ENCODE results near the gene SCN5A.

SCN5A gene

GRCh38 chr3:38551026-38551832, 98.3 kb downstream of the SCN5A start:
- FAIRE-seq, result no peak
- DNase-seq (ENCODE audit: insufficient read length), result no peak
- no peak for TF ChIP-seq TAF1 (IDR thresholded peaks at IDR 0.05; ENCODE audit: borderline replicate concordance, low read depth, low read length)
- TF ChIP-seq POLR2AphosphoS5 (IDR thresholded peaks at IDR 0.05; ENCODE audit: low read depth, low read length), result no peak
- no peak for TF ChIP-seq POLR2A (IDR thresholded peaks at IDR 0.05; ENCODE audit: low read depth, low read length)

- no peak for FAIRE-seq
- TF ChIP-seq POLR2AphosphoS5 (IDR thresholded peaks at IDR 0.05; ENCODE audit: low read depth, low read length), result no peak
- no peak for TF ChIP-seq TAF1 (IDR thresholded peaks at IDR 0.05; ENCODE audit: borderline replicate concordance, low read depth, low read length)
- TF ChIP-seq POLR2A (IDR thresholded peaks at IDR 0.05; ENCODE audit: low read depth, low read length), result no peak
- no peak for DNase-seq (ENCODE audit: insufficient read length)
Observed at GRCh38 chr3:38549957-38550840, 99.3 kb downstream of the SCN5A start.

- no peak for DNase-seq (ENCODE audit: insufficient read length)
- no peak for TF ChIP-seq POLR2AphosphoS5 (IDR thresholded peaks at IDR 0.05; ENCODE audit: low read depth, low read length)
- TF ChIP-seq POLR2A (IDR thresholded peaks at IDR 0.05; ENCODE audit: low read depth, low read length), result no peak
- TF ChIP-seq TAF1 (IDR thresholded peaks at IDR 0.05; ENCODE audit: borderline replicate concordance, low read depth, low read length), result no peak
- FAIRE-seq, result no peak
Observed at GRCh38 chr3:38549486-38549885, 100.0 kb downstream of the SCN5A start.

- TF ChIP-seq POLR2A (IDR thresholded peaks at IDR 0.05; ENCODE audit: low read depth, low read length) (no peak), POLR2AphosphoS5 (IDR thresholded peaks at IDR 0.05; ENCODE audit: low read depth, low read length) (no peak), TAF1 (IDR thresholded peaks at IDR 0.05; ENCODE audit: borderline replicate concordance, low read depth, low read length) (no peak)
- FAIRE-seq (no peak), DNase-seq (ENCODE audit: insufficient read length) (no peak)
Observed at GRCh38 chr3:38549082-38549481, 100.4 kb downstream of the SCN5A start.

DNA sequence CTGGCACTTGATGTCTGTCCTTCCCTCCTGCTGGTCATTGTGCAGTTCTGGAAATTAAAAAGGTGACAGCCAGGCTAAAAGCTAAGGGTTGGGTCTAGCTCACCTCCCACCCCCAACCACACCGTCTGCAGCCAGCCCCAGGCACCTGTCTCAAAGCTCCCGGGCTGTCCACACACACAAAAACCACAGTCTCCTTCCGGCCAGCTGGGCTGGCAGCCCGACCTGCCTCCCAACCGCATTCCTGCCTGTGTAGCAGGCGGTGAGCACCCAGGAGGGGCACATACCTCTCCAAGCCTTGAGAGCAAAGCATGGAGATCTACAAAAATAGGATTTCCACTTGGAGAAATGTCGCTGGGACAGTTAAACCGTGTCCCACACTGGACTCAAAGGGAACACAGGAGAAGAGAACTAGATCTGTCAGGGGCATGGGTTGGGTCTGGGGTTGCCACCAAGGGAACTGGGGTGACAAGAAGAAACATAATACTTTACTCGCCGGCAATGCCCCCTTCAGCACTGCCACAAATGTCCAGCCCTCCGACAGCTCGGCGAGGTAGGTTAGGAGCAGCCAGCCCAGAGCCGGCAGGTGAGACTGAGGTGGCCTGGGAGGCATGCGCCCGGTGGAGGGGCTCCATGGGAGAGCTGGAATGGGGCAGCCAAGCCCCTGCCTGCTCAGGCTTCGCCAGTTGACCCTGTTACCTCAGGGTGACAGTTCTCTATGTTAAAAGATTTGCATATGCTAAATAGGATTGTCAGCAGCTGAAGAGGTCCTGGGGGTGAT, 101.1 kb downstream of the SCN5A start:
- no peak for TF ChIP-seq POLR2AphosphoS5 (IDR thresholded peaks at IDR 0.05; ENCODE audit: low read depth, low read length)
- no peak for TF ChIP-seq TAF1 (IDR thresholded peaks at IDR 0.05; ENCODE audit: borderline replicate concordance, low read depth, low read length)
- no peak for TF ChIP-seq POLR2A (IDR thresholded peaks at IDR 0.05; ENCODE audit: low read depth, low read length)
- FAIRE-seq, result no peak
- no peak for DNase-seq (ENCODE audit: insufficient read length)

DNA sequence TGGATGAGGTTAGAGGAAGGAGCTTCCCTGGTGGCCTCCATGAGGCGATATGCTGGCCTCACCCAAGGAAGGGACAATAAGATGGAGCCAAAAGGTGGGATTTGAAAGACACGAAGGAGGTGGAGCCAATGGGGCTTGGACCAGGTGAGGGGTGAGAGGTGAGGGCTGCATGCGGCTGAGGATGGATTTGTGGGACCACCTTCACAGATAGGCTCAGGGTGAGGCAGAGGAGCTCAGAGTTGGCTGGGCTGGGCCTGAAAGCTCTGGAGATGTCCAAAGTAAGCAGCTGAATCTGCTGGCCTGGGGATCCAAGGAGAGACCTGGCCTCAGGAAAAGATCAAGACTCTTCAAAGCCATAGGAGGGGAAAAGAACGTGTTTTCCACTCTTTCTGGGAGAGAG, 103.5 kb downstream of the SCN5A start:
- TF ChIP-seq TAF1 (IDR thresholded peaks at IDR 0.05; ENCODE audit: borderline replicate concordance, low read depth, low read length) (no peak), POLR2A (IDR thresholded peaks at IDR 0.05; ENCODE audit: low read depth, low read length) (no peak), POLR2AphosphoS5 (IDR thresholded peaks at IDR 0.05; ENCODE audit: low read depth, low read length) (no peak)
- FAIRE-seq (no peak), DNase-seq (ENCODE audit: insufficient read length) (no peak)

DNA sequence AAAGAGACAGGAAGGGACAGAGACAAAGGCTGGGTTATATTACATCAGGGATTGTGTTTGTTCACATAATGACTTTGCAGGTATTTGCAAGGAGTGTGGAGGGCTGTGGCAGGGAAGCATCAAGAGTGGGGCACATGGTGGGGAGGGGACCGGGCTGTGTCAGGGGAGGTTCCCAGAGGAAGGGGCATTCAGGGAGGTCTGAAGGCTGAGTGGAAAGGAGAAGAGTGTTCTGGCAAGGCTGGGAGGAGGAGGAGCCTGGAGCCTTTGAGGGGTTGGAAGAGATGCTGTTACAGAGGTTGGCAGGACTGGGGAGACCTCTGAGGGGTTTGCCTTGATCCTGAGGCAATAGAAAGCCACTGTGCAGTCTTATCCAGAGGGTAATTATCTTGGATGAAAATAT, 103.9 kb downstream of the SCN5A start:
- TF ChIP-seq POLR2AphosphoS5 (IDR thresholded peaks at IDR 0.05; ENCODE audit: low read depth, low read length), result no peak
- no peak for TF ChIP-seq TAF1 (IDR thresholded peaks at IDR 0.05; ENCODE audit: borderline replicate concordance, low read depth, low read length)
- TF ChIP-seq POLR2A (IDR thresholded peaks at IDR 0.05; ENCODE audit: low read depth, low read length), result no peak
- no peak for DNase-seq (ENCODE audit: insufficient read length)
- no peak for FAIRE-seq

DNA sequence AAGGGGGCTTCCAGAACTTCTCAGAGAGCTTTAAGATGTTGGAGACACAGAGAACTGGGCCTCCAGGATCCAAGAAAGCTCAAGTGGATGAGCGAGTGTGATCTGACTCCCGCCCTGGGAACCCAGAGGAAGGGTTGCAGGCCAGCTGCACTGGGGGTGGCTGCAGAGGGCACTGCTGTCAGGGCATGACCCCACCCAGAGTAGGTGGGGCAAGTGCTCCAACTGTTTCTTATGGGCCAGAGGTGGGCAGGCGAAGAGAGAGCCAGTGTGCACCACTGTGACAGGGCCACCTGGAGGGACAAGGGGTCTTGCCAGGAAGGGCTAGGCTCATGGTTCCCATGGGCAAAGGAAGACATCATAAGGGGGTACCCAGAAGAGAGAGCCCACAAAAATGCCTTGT, 104.6 kb downstream of the SCN5A start:
- TF ChIP-seq POLR2AphosphoS5 (IDR thresholded peaks at IDR 0.05; ENCODE audit: low read depth, low read length) (no peak), POLR2A (IDR thresholded peaks at IDR 0.05; ENCODE audit: low read depth, low read length) (no peak), TAF1 (IDR thresholded peaks at IDR 0.05; ENCODE audit: borderline replicate concordance, low read depth, low read length) (no peak)
- FAIRE-seq, result no peak
- DNase-seq (ENCODE audit: insufficient read length), result no peak

DNA sequence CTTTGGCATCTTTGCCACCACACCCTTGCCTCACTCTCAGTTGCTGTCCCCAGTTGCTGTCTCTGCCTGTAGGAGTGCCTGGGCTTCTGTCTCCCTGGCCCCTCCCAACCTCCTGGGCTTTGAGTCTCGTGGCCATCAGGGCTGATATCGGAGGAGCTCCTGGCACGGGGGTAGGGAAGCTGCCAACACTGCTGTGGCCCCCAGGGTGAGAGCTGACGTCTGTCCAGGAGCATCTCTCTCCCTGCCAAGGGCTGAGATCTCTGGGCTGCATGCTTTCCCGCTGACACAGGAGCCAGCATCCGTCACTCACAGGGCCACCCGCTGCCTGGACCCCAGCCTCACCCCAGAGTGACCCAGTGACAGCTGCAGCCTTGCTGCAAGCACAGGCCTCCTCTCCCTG, 105.9 kb downstream of the SCN5A start:
- FAIRE-seq (no peak), DNase-seq (ENCODE audit: insufficient read length) (no peak)
- TF ChIP-seq POLR2A (IDR thresholded peaks at IDR 0.05; ENCODE audit: low read depth, low read length) (no peak), POLR2AphosphoS5 (IDR thresholded peaks at IDR 0.05; ENCODE audit: low read depth, low read length) (no peak), TAF1 (IDR thresholded peaks at IDR 0.05; ENCODE audit: borderline replicate concordance, low read depth, low read length) (no peak)

- DNase-seq (ENCODE audit: insufficient read length), result no peak
- no peak for FAIRE-seq
- TF ChIP-seq POLR2A (IDR thresholded peaks at IDR 0.05; ENCODE audit: low read depth, low read length) (no peak), TAF1 (IDR thresholded peaks at IDR 0.05; ENCODE audit: borderline replicate concordance, low read depth, low read length) (no peak), POLR2AphosphoS5 (IDR thresholded peaks at IDR 0.05; ENCODE audit: low read depth, low read length) (no peak)
Observed at GRCh38 chr3:38542401-38543298, 106.8 kb downstream of the SCN5A start.
